HepG2 (cell line): ENCODE measurements around the gene TMEM240. TPM values are rescaled to one million over a fixed set of nuclear protein-coding genes. Genes with fewer than 3 reads are reported as not detected.

Experiments used
- ARID3A ChIP-seq: IDR thresholded peaks from 2 replicates; pipeline ENCODE4 v1.6.1; 2012; ENCODE audit warnings: low read depth, low read length, improper control_type of control experiment
- NCOA2 ChIP-seq: sonication (generic); formaldehyde crosslinking; IDR thresholded peaks from 2 replicates; pipeline ENCODE4 v1.8.0; 2022; ENCODE audit warnings: inconsistent platforms
- SOX5 ChIP-seq: IDR thresholded peaks from 2 replicates; pipeline ENCODE4 v1.6.1; 2016; ENCODE audit warnings: borderline replicate concordance
- TGIF2 ChIP-seq: IDR thresholded peaks from 2 replicates; pipeline ENCODE4 v1.6.1; 2016; ENCODE audit warnings: control low read depth, missing compliant biosample characterization
- ZBTB40 ChIP-seq, 2 experiments: fragments of 450-650 bp in 1 of 2; sonication (generic) in 1 of 2; formaldehyde crosslinking in 1 of 2; IDR thresholded peaks; 2 replicates each; pipeline versions ENCODE4 v1.6.1 to v1.8.0; 2016 to 2022; ENCODE audit warnings: antibody characterized with exemption in 1 of 2, mild to moderate bottlenecking in 1 of 2, missing genetic modification reagents in 1 of 2
- ZNF407 ChIP-seq: sonication (generic); formaldehyde crosslinking; IDR thresholded peaks from one replicate; pipeline ENCODE4 v1.5.1; 2020; ENCODE audit warnings: mild to moderate bottlenecking, missing genetic modification reagents; ENCODE audit errors: not compliant biosample characterization
- ZNF788 ChIP-seq: sonication (generic); formaldehyde crosslinking; IDR thresholded peaks from 2 replicates; pipeline ENCODE4 v1.5.0; 2020; ENCODE audit warnings: mild to moderate bottlenecking, missing genetic modification reagents, borderline replicate concordance
- polyA plus RNA-seq, 8 experiments: library from polyadenylated mRNA; depleted of rRNA in 3 of 8; stranded (reverse) in 7 of 8; unstranded in 1 of 8; fragments of >200 nt; fragmentation: Illumina TruSeq in 4 of 8; extraction: Trizol in 4 of 8; gene quantifications; 2 replicates each; pipeline versions ENCODE4 v1.2.1 to v1.2.3, GENCODE V29; 2011 to 2016; ENCODE audit warnings: low read depth in 4 of 8, missing spikeins in 1 of 8, mixed read lengths in 1 of 8; ENCODE audit not compliant: insufficient read depth in 1 of 8
- total RNA-seq, 5 experiments: library from RNA; depleted of rRNA; stranded (reverse); fragments of >200 nt; fragmentation: Illumina TruSeq; extraction: Trizol; gene quantifications; 2 replicates each; pipeline ENCODE4 v1.2.3, GENCODE V29; 2016; ENCODE audit warnings: low read depth in 1 of 5

TMEM240 gene
- total and polyA plus RNA-seq, 2 of the 13 experiments (the other 11 are each of a cell fraction or from before 2014, with no cell fraction given) = 0.17 TPM; not detected in 1

- TF ChIP-seq ZNF407 (CRISPR knock-in tag) = no peak
- peak; percentile 48; the same call in 1 of the 2 replicates for TF ChIP-seq NCOA2
- peak; percentile 88 for TF ChIP-seq TGIF2
- peak; percentile 36; the same call in 1 of the 2 replicates for TF ChIP-seq SOX5
- no peak for TF ChIP-seq ARID3A
- TF ChIP-seq ZBTB40 (IDR thresholded peaks at IDR 0.05) = no peak
- TF ChIP-seq ZBTB40 (CRISPR knock-in tag; IDR thresholded peaks at IDR 0.05) = peak; percentile 80
- peak; percentile 67; the same call in 1 of the 2 replicates for TF ChIP-seq ZNF788 (CRISPR knock-in tag)
These were observed 28.7 kb downstream of the TMEM240 start, which contains the start of gene ATAD3A (continued) for GRCh38 chr1:1511533-1512285.
